NCI-H2081 treated with DMSO at 0.1 percent for 48 hours (cell line): ENCODE results near the gene GARIN5A.

ENCODE experiments used
- DNase-seq: peaks from one replicate; lab custom pipeline; 2025; lab: John Stamatoyannopoulos, UW

The GARIN5A gene

GRCh38 chr19:50433201-50434180 is 43.2 kb downstream of the GARIN5A start:
- no peak for DNase-seq

GRCh38 chr19:50432221-50433028 is 44.2 kb downstream of the GARIN5A start, which contains the start of gene MYBPC2:
MYBPC2 (plus strand) TSS chr19:50432892; CDS start chr19:50432954, 62 bp downstream.
- DNase-seq = no peak

GRCh38 chr19:50431343-50432220 is 45.1 kb downstream of the GARIN5A start:
- DNase-seq = peak; percentile 24

GRCh38 chr19:50430888-50431342 is 45.7 kb downstream of the GARIN5A start:
- DNase-seq = no peak

GRCh38 chr19:50428772-50429463 is 47.7 kb downstream of the GARIN5A start:
- no peak for DNase-seq

GRCh38 chr19:50427997-50428425 is 48.6 kb downstream of the GARIN5A start:
- no peak for DNase-seq

GRCh38 chr19:50427318-50427925 is 49.2 kb downstream of the GARIN5A start:
- no peak for DNase-seq

GRCh38 chr19:50425581-50425980 is 51.1 kb downstream of the GARIN5A start:
- DNase-seq = no peak

GRCh38 chr19:50423279-50424113 is 53.2 kb downstream of the GARIN5A start:
- DNase-seq = no peak

- no peak for DNase-seq
Measured at GRCh38 chr19:50422397-50423278, 54.0 kb downstream of the GARIN5A start.

GRCh38 chr19:50420808-50421207 is 55.8 kb downstream of the GARIN5A start:
- DNase-seq = no peak

- DNase-seq = no peak
Measured at GRCh38 chr19:50420127-50420526, 56.5 kb downstream of the GARIN5A start.

GRCh38 chr19:50419580-50420035 is 57.0 kb downstream of the GARIN5A start:
- DNase-seq = no peak

GRCh38 chr19:50419022-50419579 is 57.5 kb downstream of the GARIN5A start:
- no peak for DNase-seq

- DNase-seq = no peak
Measured at GRCh38 chr19:50418176-50419021, 58.2 kb downstream of the GARIN5A start, which contains the start of gene SPIB. SPIB (plus strand) TSS chr19:50418938; CDS start chr19:50418963, 25 bp downstream.

- no peak for DNase-seq
Measured at GRCh38 chr19:50417111-50418081, 59.3 kb downstream of the GARIN5A start.
